ENCODE measurements around the gene RPN2. TPM values are rescaled to one million over a fixed set of nuclear protein-coding genes. Genes with fewer than 3 reads are reported as not detected.

Gene RPN2
- total RNA-seq, 1 donor from 2014 or later, result 215 TPM

Other genes starting within 250 kb of the RPN2 start
- gene SAMHD1, start 227.6 kb upstream of the RPN2 start, total RNA-seq, result 95.4 TPM
- gene RBL1, start 83.3 kb upstream of the RPN2 start, total RNA-seq, result 8.1 TPM
- gene MROH8, start 218 bp downstream of the RPN2 start, total RNA-seq, result 3.1 TPM
- gene GHRH, start 82.5 kb downstream of the RPN2 start, total RNA-seq, result not detected
- 73.9 TPM for gene MANBAL, start 110.3 kb downstream of the RPN2 start, total RNA-seq
- 166 TPM for gene SRC, start 166.8 kb downstream of the RPN2 start, total RNA-seq